ENCODE results near the gene JMJD8. TPM values are rescaled to one million over a fixed set of nuclear protein-coding genes. Genes with fewer than 3 reads are reported as not detected.

The JMJD8 gene
- total and polyA plus RNA-seq, 12 donors, result 50.8 to 137 (median 93.1) TPM

GRCh38 chr16:683396-684070 is 601 bp downstream of the JMJD8 start:
- TF ChIP-seq POLR2A (IDR thresholded peaks at IDR 0.05) (no peak), CTCF (IDR thresholded peaks at IDR 0.05) (no peak)
- Histone ChIP-seq H3K27ac (peak overlapping the region in 4 of 5 donors; percentile 38 to 90 (median 80)), H3K36me3 (replicated peaks in 1 of 2) (peaks cover 0 to 36% of the 10 kb centered on the region in 2 donors), H3K4me3 (peak overlapping the region in 2 of 4 donors; percentile 4 to 79), H3K4me1 (replicated peaks in 1 of 2) (peaks cover 27 to 41% of the 10 kb centered on the region in 2 donors), H3K9me3 (replicated peaks in 1 of 3) (no peaks in the 10 kb centered on the region), H3K27me3 (no peaks in the 10 kb centered on the region)
- peak in 3 of 7 donors; percentile 38 to 57 (median 39) for DNase-seq
- 12 to 23% (median 17%) methylated on average over 22 to 57 of the region's 57 CpGs for WGBS, 4 donors
- intact Hi-C loops (cut with DNase I), result no loop called here

GRCh38 chr16:682493-683395 is 1.4 kb downstream of the JMJD8 start:
- no peaks in the 10 kb centered on the region for H3K27me3 ChIP-seq
- peak in 1 of 6 experiments; percentile 3 for TF ChIP-seq CTCF (IDR thresholded peaks at IDR 0.05)
- TF ChIP-seq POLR2A (IDR thresholded peaks at IDR 0.05), result peak in 1 of 2 donors; percentile 6
- WGBS, 4 donors, result 68 to 77% (median 70%) methylated on average over 32 to 36 of the region's 36 CpGs
- peaks cover 27 to 41% of the 10 kb centered on the region in 2 donors for H3K4me1 ChIP-seq (replicated peaks in 1 of 2)
- peak in 1 of 7 donors; percentile 36 for DNase-seq
- H3K9me3 ChIP-seq (replicated peaks in 1 of 3), result no peaks in the 10 kb centered on the region
- intact Hi-C loops (cut with DNase I), result no loop called here
- peaks cover 0 to 35% of the 10 kb centered on the region in 2 donors for H3K36me3 ChIP-seq (replicated peaks in 1 of 2)
- H3K4me3 ChIP-seq, result no peak overlapping the region
- peak overlapping the region in 2 of 5 donors; percentile 38 to 79 for H3K27ac ChIP-seq

GRCh38 chr16:681746-682427 is 2.2 kb downstream of the JMJD8 start:
- H3K4me3 ChIP-seq, result peak overlapping the region in 1 of 4 donors; percentile 99
- H3K36me3 ChIP-seq (replicated peaks in 1 of 2), result peaks cover 0 to 26% of the 10 kb centered on the region in 2 donors
- 69 to 73% (median 71%) methylated on average over 15 to 28 of the region's 28 CpGs for WGBS, 4 donors
- H3K9me3 ChIP-seq (replicated peaks in 1 of 3), result no peaks in the 10 kb centered on the region
- no peak for TF ChIP-seq CTCF (IDR thresholded peaks at IDR 0.05)
- no peak for TF ChIP-seq POLR2A (IDR thresholded peaks at IDR 0.05)
- no peaks in the 10 kb centered on the region for H3K27me3 ChIP-seq
- intact Hi-C loops (cut with DNase I), result no loop called here
- peak in 2 of 7 donors; percentile 59 to 74 for DNase-seq
- H3K4me1 ChIP-seq (replicated peaks in 1 of 2), result peaks cover 27 to 41% of the 10 kb centered on the region in 2 donors
- peak overlapping the region in 1 of 5 donors; percentile 94 for H3K27ac ChIP-seq

All from adrenal gland (tissue), 12 donors.